Brain microvascular endothelial cell (primary cell): Measurements from ENCODE around the gene NWD2.

ENCODE experiments used
- DNase-seq: peaks from one replicate; pipeline ENCODE4 v3.0.0-alpha.2; 2020
- H3K27ac ChIP-seq: fragments of 250-450 bp; sonication (Bioruptor Pico); 2 replicates; pipeline ENCODE4 v1.5.1; 2020; ENCODE audit warnings: mild to moderate bottlenecking, moderate library complexity
- H3K27me3 ChIP-seq: fragments of 250-450 bp; sonication (Bioruptor Pico); replicated peaks from 2 replicates; pipeline ENCODE4 v1.5.1; 2020; ENCODE audit warnings: mild to moderate bottlenecking
- H3K36me3 ChIP-seq: fragments of 250-450 bp; sonication (Bioruptor Pico); replicated peaks from 2 replicates; pipeline ENCODE4 v1.5.1; 2020; ENCODE audit warnings: mild to moderate bottlenecking
- H3K4me3 ChIP-seq: 2 replicates; pipeline ENCODE4 v1.5.1; 2011; ENCODE audit warnings: low read depth, mild to moderate bottlenecking, control low read depth, low read length, moderate library complexity
- CTCF ChIP-seq: IDR thresholded peaks from 2 replicates; pipeline ENCODE4 v1.5.1; 2011; ENCODE audit warnings: low read depth, mild to moderate bottlenecking, moderate library complexity, low read length, control low read depth, inconsistent platforms; ENCODE audit errors: missing control alignments
- in situ Hi-C: cut with HindIII; loops from 2 replicates; pipeline ENCODE4 v1.10.0; 2017; ENCODE audit warnings: low sequenced_read_pairs, low pct_ligation_motif_present

The NWD2 gene

GRCh38 chr4:37438564-37439279 is 194.2 kb downstream of the NWD2 start:
- no peak for DNase-seq
- Histone ChIP-seq H3K4me3 (no peak overlapping the region), H3K36me3 (no peaks in the 10 kb centered on the region), H3K27ac (no peak overlapping the region), H3K27me3 (no peaks in the 10 kb centered on the region)
- in situ Hi-C loops = no loop called here
- no peak for TF ChIP-seq CTCF

GRCh38 chr4:37439809-37440474 is 195.4 kb downstream of the NWD2 start:
- H3K27me3 ChIP-seq = no peaks in the 10 kb centered on the region
- in situ Hi-C loops = no loop called here
- H3K36me3 ChIP-seq = no peaks in the 10 kb centered on the region
- no peak for DNase-seq
- TF ChIP-seq CTCF = no peak
- H3K4me3 ChIP-seq = no peak overlapping the region
- H3K27ac ChIP-seq = no peak overlapping the region

GRCh38 chr4:37440501-37440900 is 196.0 kb downstream of the NWD2 start:
- no peak overlapping the region for H3K27ac ChIP-seq
- no peaks in the 10 kb centered on the region for H3K36me3 ChIP-seq
- no peak for DNase-seq
- no peaks in the 10 kb centered on the region for H3K27me3 ChIP-seq
- no peak for TF ChIP-seq CTCF
- in situ Hi-C loops = no loop called here
- no peak overlapping the region for H3K4me3 ChIP-seq

- in situ Hi-C loops = no loop called here
- Histone ChIP-seq H3K4me3 (no peak overlapping the region), H3K27ac (no peak overlapping the region), H3K27me3 (no peaks in the 10 kb centered on the region), H3K36me3 (no peaks in the 10 kb centered on the region)
- DNase-seq = peak; percentile 0
- no peak for TF ChIP-seq CTCF
Observed at GRCh38 chr4:37441231-37442061, 196.9 kb downstream of the NWD2 start.

GRCh38 chr4:37442062-37442323 is 197.4 kb downstream of the NWD2 start:
- Histone ChIP-seq H3K27ac (no peak overlapping the region), H3K4me3 (no peak overlapping the region), H3K36me3 (no peaks in the 10 kb centered on the region), H3K27me3 (no peaks in the 10 kb centered on the region)
- in situ Hi-C loops = no loop called here
- DNase-seq = no peak
- no peak for TF ChIP-seq CTCF
